H1 (cell line): ENCODE measurements around the gene ZNF568. TPM values are rescaled to one million over a fixed set of nuclear protein-coding genes. Genes with fewer than 3 reads are reported as not detected.

Source experiments
- CTCF ChIA-PET: fragments of 300-600 bp; sonication (Branson Sonifier 250); formaldehyde crosslinking; loops from one replicate; lab custom pipeline; 2021; ENCODE audit not compliant: partially characterized antibody; lab: Charles Lee
- POLR2A ChIA-PET: fragments of 300-600 bp; sonication (Branson Sonifier 250); formaldehyde crosslinking; loops from one replicate; lab custom pipeline; 2021; ENCODE audit warnings: inconsistent platforms; ENCODE audit not compliant: partially characterized antibody; lab: Charles Lee
- DNase-seq, 2 experiments: peaks; one replicate each; pipeline versions ENCODE4 v3.0.0 to v3.0.0-alpha.2; 2010 to 2022; ENCODE audit warnings: low spot score in 2 of 2, low read depth in 1 of 2, mixed read lengths in 1 of 2
- FAIRE-seq: peaks from 2 replicates; lab custom pipeline; 2011; peaks lifted over from hg19 to GRCh38; lab: Jason Lieb, UNC
- H2AFZ ChIP-seq: 2 replicates; pipeline ENCODE4 v1.8.1; 2012; ENCODE audit warnings: low read length, inconsistent platforms
- H2AK5ac ChIP-seq: 2 replicates; pipeline ENCODE4 v1.6.1; 2013; ENCODE audit warnings: low read depth, low read length
- H2BK120ac ChIP-seq: replicated peaks from 2 replicates; pipeline ENCODE3; 2013; ENCODE audit warnings: low read depth, low read length, inconsistent platforms
- H2BK12ac ChIP-seq: 2 replicates; pipeline ENCODE4 v1.6.1; 2013; ENCODE audit warnings: low read depth, low read length
- H2BK15ac ChIP-seq: 2 replicates; pipeline ENCODE4 v1.6.1; 2013; ENCODE audit warnings: low read length
- H2BK20ac ChIP-seq: 2 replicates; pipeline ENCODE4 v1.6.1; 2013; ENCODE audit warnings: low read length
- H2BK5ac ChIP-seq: 2 replicates; pipeline ENCODE4 v1.6.1; 2013; ENCODE audit warnings: low read depth, low read length
- H3K14ac ChIP-seq: 2 replicates; pipeline ENCODE4 v1.6.1; 2013; ENCODE audit warnings: inconsistent platforms; ENCODE audit not compliant: insufficient read length
- H3K18ac ChIP-seq: 2 replicates; pipeline ENCODE4 v1.6.1; 2013; ENCODE audit warnings: low read length; ENCODE audit errors: extremely low read depth
- H3K23ac ChIP-seq: 2 replicates; pipeline ENCODE4 v1.6.1; 2013; ENCODE audit warnings: inconsistent platforms; ENCODE audit not compliant: insufficient read length
- H3K23me2 ChIP-seq: 2 replicates; pipeline ENCODE4 v1.6.1; 2013; ENCODE audit warnings: low read depth, low read length
- H3K27ac ChIP-seq: 2 replicates; pipeline ENCODE4 v1.6.1; 2011; ENCODE audit warnings: low read depth, low read length, inconsistent platforms
- H3K27me3 ChIP-seq, 4 experiments: replicated peaks in 1 of 4; 1 replicate in 1 of 4; 2 replicates in 3 of 4; pipeline versions ENCODE4 v1.6.1 to v1.8.1; 2011 to 2013; ENCODE audit warnings: low read length in 3 of 4, mild to moderate bottlenecking in 3 of 4, inconsistent platforms in 2 of 4, mixed read lengths in 2 of 4, moderate library complexity in 1 of 4; ENCODE audit not compliant: control insufficient read depth in 3 of 4, insufficient read depth in 3 of 4; ENCODE audit errors: extremely low read depth in 1 of 4
- H3K36me3 ChIP-seq, 4 experiments: 2 replicates each; pipeline versions ENCODE4 v1.6.1 to v1.8.1; 2011 to 2013; ENCODE audit warnings: mild to moderate bottlenecking in 4 of 4, low read length in 3 of 4, moderate library complexity in 2 of 4, control low read depth in 1 of 4, inconsistent platforms in 1 of 4; ENCODE audit not compliant: insufficient read depth in 4 of 4, control insufficient read depth in 2 of 4
- H3K4ac ChIP-seq: replicated peaks from 2 replicates; pipeline ENCODE3; 2013; ENCODE audit warnings: low read length, low read depth, mixed read lengths, inconsistent platforms; ENCODE audit not compliant: insufficient read length
- H3K4me1 ChIP-seq, 4 experiments: replicated peaks in 1 of 4; 1 replicate in 1 of 4; 2 replicates in 3 of 4; pipeline versions ENCODE4 v1.6.1 to v1.8.1; 2011 to 2013; ENCODE audit warnings: low read length in 3 of 4, inconsistent platforms in 2 of 4, mixed read lengths in 1 of 4; ENCODE audit not compliant: insufficient read depth in 4 of 4, control insufficient read depth in 3 of 4
- H3K4me2 ChIP-seq, 2 experiments: 2 replicates each; pipeline versions ENCODE4 v1.6.1 to v1.8.1; 2011 to 2013; ENCODE audit warnings: low read depth in 2 of 2, low read length in 2 of 2, control low read depth in 1 of 2, inconsistent platforms in 1 of 2, mild to moderate bottlenecking in 1 of 2; ENCODE audit not compliant: insufficient read depth in 1 of 2
- H3K4me3 ChIP-seq, 4 experiments: fragments of 200-600, 300-600 bp in 1 of 4; sonication (generic), shearing (Covaris generic), sonication (Bioruptor Twin) in 1 of 4; 2 replicates each; pipeline versions ENCODE4 v1.5.1 to v1.8.1; 2011 to 2016; ENCODE audit warnings: low read length in 4 of 4, low read depth in 3 of 4, control low read depth in 2 of 4, inconsistent platforms in 2 of 4, mild to moderate bottlenecking in 2 of 4, mixed read lengths in 1 of 4, moderate library complexity in 1 of 4; ENCODE audit not compliant: insufficient read depth in 2 of 4; ENCODE audit errors: extremely low read depth in 1 of 4
- H3K56ac ChIP-seq: replicated peaks from 2 replicates; pipeline ENCODE3; 2013; ENCODE audit warnings: low read depth, mild to moderate bottlenecking, mixed read lengths, low read length, inconsistent platforms; ENCODE audit not compliant: insufficient read length
- H3K79me1 ChIP-seq: 2 replicates; pipeline ENCODE4 v1.6.1; 2013; ENCODE audit warnings: low read depth, low read length, control low read depth
- H3K79me2 ChIP-seq, 2 experiments: 2 replicates each; pipeline versions ENCODE4 v1.6.1 to v1.8.1; 2012 to 2013; ENCODE audit warnings: low read length in 2 of 2, mild to moderate bottlenecking in 2 of 2, inconsistent platforms in 1 of 2; ENCODE audit not compliant: insufficient read depth in 2 of 2, control insufficient read depth in 1 of 2
- H3K9ac ChIP-seq, 4 experiments: replicated peaks in 1 of 4; 1 replicate in 1 of 4; 2 replicates in 3 of 4; pipeline versions ENCODE4 v1.6.1 to v1.8.1; 2011 to 2013; ENCODE audit warnings: low read depth in 3 of 4, low read length in 3 of 4, control low read depth in 2 of 4, mild to moderate bottlenecking in 2 of 4, moderate library complexity in 2 of 4, inconsistent platforms in 1 of 4; ENCODE audit errors: extremely low read depth in 1 of 4
- H3K9me3 ChIP-seq, 2 experiments: 2 replicates each; pipeline versions ENCODE4 v1.6.1 to v1.8.1; 2012 to 2013; ENCODE audit warnings: mild to moderate bottlenecking in 2 of 2, moderate library complexity in 2 of 2, control low read depth in 1 of 2, inconsistent platforms in 1 of 2, low read depth in 1 of 2, low read length in 1 of 2, mixed read lengths in 1 of 2; ENCODE audit not compliant: insufficient read depth in 2 of 2
- H4K20me1 ChIP-seq, 2 experiments: replicated peaks in 1 of 2; 2 replicates each; pipeline versions ENCODE3 to v1.8.1; 2011 to 2013; ENCODE audit warnings: inconsistent platforms in 2 of 2, low read length in 2 of 2, mild to moderate bottlenecking in 1 of 2; ENCODE audit not compliant: insufficient read depth in 2 of 2, control insufficient read depth in 1 of 2
- H4K5ac ChIP-seq: 2 replicates; pipeline ENCODE4 v1.6.1; 2013; ENCODE audit warnings: low read length, low read depth, mixed read lengths, inconsistent platforms; ENCODE audit not compliant: insufficient read length
- H4K8ac ChIP-seq: 2 replicates; pipeline ENCODE4 v1.8.0; 2013; ENCODE audit warnings: mild to moderate bottlenecking, moderate library complexity, low read length, inconsistent platforms; ENCODE audit not compliant: insufficient read depth; ENCODE audit errors: extremely low read depth
- H4K91ac ChIP-seq: replicated peaks from 2 replicates; pipeline ENCODE3; 2013; ENCODE audit warnings: low read length, mixed read lengths, inconsistent platforms; ENCODE audit not compliant: insufficient read length
- GABPA ChIP-seq: IDR thresholded peaks from 2 replicates; pipeline ENCODE4 v1.6.1; 2011; ENCODE audit warnings: mild to moderate bottlenecking, low read length, moderate library complexity, borderline replicate concordance; ENCODE audit not compliant: insufficient read depth
- KDM5A ChIP-seq: fragments of 200-600 bp; IDR thresholded peaks from 2 replicates; pipeline ENCODE4 v1.7.1; 2012; ENCODE audit warnings: mild to moderate bottlenecking, low read length, inconsistent platforms, mixed read lengths
- NRF1 ChIP-seq: IDR thresholded peaks from 2 replicates; pipeline ENCODE4 v1.6.1; 2011; ENCODE audit warnings: mild to moderate bottlenecking, low read depth, low read length, improper control_type of control experiment
- POLR2A ChIP-seq, 2 experiments: IDR thresholded peaks; 1 replicate in 1 of 2; 2 replicates in 1 of 2; pipeline ENCODE4 v1.6.1; 2011; ENCODE audit warnings: low read depth in 2 of 2, low read length in 2 of 2, mild to moderate bottlenecking in 2 of 2; ENCODE audit errors: control extremely low read depth in 1 of 2
- POLR2AphosphoS5 ChIP-seq: IDR thresholded peaks from 2 replicates; pipeline ENCODE4 v1.6.1; 2011; ENCODE audit warnings: low read depth, low read length
- RNF2 ChIP-seq: fragments of 200-900, 300-1000 bp; sonication (generic); IDR thresholded peaks from 2 replicates; pipeline ENCODE4 v1.7.1; 2016; ENCODE audit warnings: borderline replicate concordance, low read depth, mild to moderate bottlenecking, antibody characterized with exemption, low read length; ENCODE audit not compliant: poor library complexity, severe bottlenecking; ENCODE audit errors: missing control alignments
- SIRT6 ChIP-seq: IDR thresholded peaks from one replicate; pipeline ENCODE4 v1.7.1; 2012; ENCODE audit warnings: low read length, inconsistent platforms
- SIX5 ChIP-seq: IDR thresholded peaks from 2 replicates; pipeline ENCODE4 v1.6.1; 2011; ENCODE audit warnings: mild to moderate bottlenecking, low read depth, low read length
- SP4 ChIP-seq: IDR thresholded peaks from 2 replicates; pipeline ENCODE4 v1.6.1; 2012; ENCODE audit warnings: low read length, inconsistent platforms
- TBP ChIP-seq: IDR thresholded peaks from 2 replicates; pipeline ENCODE4 v1.6.1; 2011; ENCODE audit warnings: low read depth, low read length, improper control_type of control experiment
- TCF12 ChIP-seq: IDR thresholded peaks from 2 replicates; pipeline ENCODE4 v1.6.1; 2011; ENCODE audit warnings: low read depth, mild to moderate bottlenecking, low read length
- WGBS, 2 experiments: shearing (Covaris generic) in 1 of 2; methylation state at CpG; one replicate each; pipeline versions ENCODE4 v1.1.6 to v1.1.7; 2013 to 2015; ENCODE audit warnings: low lambda C conversion rate in 2 of 2, mixed read lengths in 2 of 2, inconsistent platforms in 1 of 2, low coverage in 1 of 2, missing lambda C conversion rate in 1 of 2; ENCODE audit not compliant: insufficient replicate concordance in 2 of 2, insufficient coverage in 1 of 2, insufficient read length in 1 of 2; ENCODE audit errors: extremely low coverage in 1 of 2, missing lambda C conversion rate in 1 of 2; 5-methylcytosine and 5-hydroxymethylcytosine counted together
- polyA plus RNA-seq, 7 experiments: library from polyadenylated mRNA; depleted of rRNA in 3 of 7; stranded (reverse) in 5 of 7; unstranded in 2 of 7; fragments of >200 nt in 5 of 7; fragments of 200-250 nt in 2 of 7; gene quantifications; 1 replicate in 5 of 7; 2 replicates in 1 of 7; 4 replicates in 1 of 7; pipeline versions ENCODE4 v1.2.1 to v1.2.3, GENCODE V29; 2011 to 2013; ENCODE audit warnings: missing spikeins in 2 of 7, mixed read lengths in 2 of 7
- total RNA-seq: library from RNA; stranded (reverse); fragmentation: NEBNext Ultra II Directional; extraction: Animal tissue kit (Norgen Biotek cat#: 25700); gene quantifications from 2 replicates; pipeline ENCODE4 v1.2.1, GENCODE V29; 2021

Gene ZNF568
- total and polyA plus RNA-seq, 2 of the 8 experiments (the other 6 are each of a cell fraction or from before 2014, with no cell fraction given), result 1.6 to 2.4 TPM

DNA sequence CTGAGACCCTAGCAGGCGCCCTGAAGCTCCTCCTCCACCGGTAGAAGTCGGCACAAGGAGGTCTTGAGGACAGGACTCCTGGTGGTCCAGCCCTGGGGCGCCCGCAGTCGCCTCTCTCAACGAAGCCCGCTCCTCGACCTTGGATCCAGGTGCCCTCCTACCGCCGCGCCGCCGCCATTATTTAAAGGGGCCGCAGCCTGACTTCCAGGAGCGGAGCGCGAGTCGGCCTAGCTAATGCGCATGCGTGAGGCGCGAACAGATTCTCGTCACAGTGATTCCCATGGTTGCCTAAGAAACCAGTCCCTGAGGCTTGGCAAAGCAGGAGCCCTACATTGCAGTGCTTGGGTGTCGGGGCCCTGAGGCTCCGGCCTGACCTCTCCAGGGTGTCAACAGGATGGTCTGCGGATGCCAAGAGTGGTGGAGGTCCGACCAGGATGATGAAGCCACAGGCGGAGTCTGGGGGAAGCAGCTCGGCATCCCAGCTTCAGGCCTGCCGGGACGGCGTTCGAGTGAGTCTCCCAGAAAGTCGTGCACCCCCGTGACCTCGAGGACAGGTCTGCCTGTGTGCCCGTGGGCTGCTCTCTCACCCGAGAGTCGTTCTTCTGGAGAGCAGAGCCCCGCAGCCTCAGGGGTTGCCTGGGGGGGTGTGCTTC, 96.1 kb downstream of the ZNF568 start:
- H3K14ac ChIP-seq, result no peak overlapping the region
- H3K4ac ChIP-seq, result no peak overlapping the region
- no peaks in the 10 kb centered on the region for H4K20me1 ChIP-seq
- H3K79me2 ChIP-seq, result no peaks in the 10 kb centered on the region
- no peaks in the 10 kb centered on the region for H3K79me1 ChIP-seq
- H2BK12ac ChIP-seq, result no peak overlapping the region
- TF ChIP-seq TBP (no peak), RNF2 (no peak), GABPA (no peak), KDM5A (no peak), SP4 (no peak), SIRT6 (no peak), POLR2A (IDR thresholded peaks at IDR 0.05; ENCODE audit: control extremely low read depth in 1 of 2, low read depth in 2 of 2, low read length in 2 of 2) (no peak), TCF12 (no peak), SIX5 (no peak), NRF1 (no peak), POLR2AphosphoS5 (no peak)
- H3K23ac ChIP-seq, result no peak overlapping the region
- no peak overlapping the region for H3K9ac ChIP-seq
- H3K18ac ChIP-seq, result no peak overlapping the region
- no peak overlapping the region for H3K27ac ChIP-seq
- no peak overlapping the region for H2BK20ac ChIP-seq
- H2AK5ac ChIP-seq, result no peak overlapping the region
- no peak overlapping the region for H3K4me2 ChIP-seq
- H4K5ac ChIP-seq, result no peak overlapping the region
- FAIRE-seq, result no peak
- no peaks in the 10 kb centered on the region for H3K23me2 ChIP-seq
- no peak for DNase-seq
- peaks cover 87 to 100% of the 10 kb centered on the region in 2 experiments for H3K9me3 ChIP-seq
- H2AFZ ChIP-seq, result no peak overlapping the region
- H3K36me3 ChIP-seq, result no peaks in the 10 kb centered on the region
- H2BK15ac ChIP-seq, result no peak overlapping the region
- H3K27me3 ChIP-seq, result no peaks in the 10 kb centered on the region
- H3K4me1 ChIP-seq, result no peaks in the 10 kb centered on the region
- no peak overlapping the region for H2BK5ac ChIP-seq
- no peak overlapping the region for H3K4me3 ChIP-seq
- H4K8ac ChIP-seq, result no peak overlapping the region
- no peak overlapping the region for H3K56ac ChIP-seq
- 89% methylated on average over 32 of the region's 41 CpGs; no CpG with 5 or more reads in 1 of the 2 experiments for WGBS, 2 experiments
- ChIA-PET POLR2A (no interaction called here), CTCF (no interaction called here)
- no peak overlapping the region for H4K91ac ChIP-seq
- no peak overlapping the region for H2BK120ac ChIP-seq
